Neutrophil (primary cell): ENCODE data around the gene GATAD2B.
A peak's percentile ranks its signal among the peaks of the same experiment; 100 is the strongest.

Source experiments
- H3K27ac ChIP-seq: fragments of 200-600 bp; sonication (generic); 2 replicates; pipeline ENCODE4 v1.5.1; 2016; ENCODE audit warnings: mild to moderate bottlenecking, moderate library complexity
- H3K27me3 ChIP-seq: fragments of 200-600 bp; sonication (generic); 2 replicates; pipeline ENCODE4 v1.6.0; 2016; ENCODE audit warnings: mild to moderate bottlenecking
- H3K36me3 ChIP-seq: fragments of 200-600 bp; sonication (generic); 2 replicates; pipeline ENCODE4 v1.5.1; 2017
- H3K4me1 ChIP-seq, 2 experiments: fragments of 200-600 bp in 1 of 2; sonication (generic) in 1 of 2; 1 replicate in 1 of 2; 2 replicates in 1 of 2; pipeline versions ENCODE4 v1.5.1 to v1.6.1; 2013 to 2016; ENCODE audit warnings: low read depth in 1 of 2, low read length in 1 of 2, mild to moderate bottlenecking in 1 of 2, moderate library complexity in 1 of 2; ENCODE audit not compliant: control insufficient read depth in 1 of 2, insufficient read depth in 1 of 2
- H3K4me3 ChIP-seq, 2 experiments: fragments of 200-600 bp in 1 of 2; sonication (generic) in 1 of 2; 1 replicate in 1 of 2; 2 replicates in 1 of 2; pipeline ENCODE4 v1.5.1; 2013 to 2016; ENCODE audit warnings: low read depth in 1 of 2, low read length in 1 of 2, mild to moderate bottlenecking in 1 of 2, moderate library complexity in 1 of 2
- H3K9me3 ChIP-seq: fragments of 200-600 bp; sonication (generic); 2 replicates; pipeline ENCODE4 v1.5.1; 2016
- TF ChIP-seq, protein P1 (sequence below): fragments of 200-600 bp; sonication (generic); IDR thresholded peaks from 2 replicates; pipeline ENCODE4 v1.5.1; 2016; ENCODE audit warnings: antibody characterized with exemption

Gene GATAD2B

DNA sequence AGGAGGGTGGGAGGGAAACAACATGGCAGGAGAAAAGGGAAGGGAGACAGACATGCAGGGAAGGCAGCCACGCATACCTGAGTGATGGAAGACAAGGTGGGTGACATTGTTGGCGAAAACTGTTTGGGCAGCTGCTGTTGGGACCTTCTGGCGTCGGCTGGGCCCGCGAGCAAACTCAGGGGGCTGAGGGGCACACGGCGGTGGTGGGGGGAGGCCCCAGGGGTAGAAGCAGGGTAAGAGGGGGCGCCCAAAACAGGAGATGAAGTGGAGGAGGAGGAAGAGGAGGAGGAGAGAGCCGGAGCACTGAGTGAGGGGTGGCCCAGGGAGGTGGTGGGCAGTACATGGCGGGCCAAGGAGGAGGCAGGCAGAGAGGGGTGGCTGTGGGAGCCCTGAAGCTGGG, 28.4 kb upstream of the GATAD2B start:
- Histone ChIP-seq H3K4me3 (no peak overlapping the region), H3K4me1 (peaks cover 19 to 24% of the 10 kb centered on the region in 2 experiments), H3K9me3 (no peaks in the 10 kb centered on the region), H3K27me3 (no peaks in the 10 kb centered on the region), H3K27ac (no peak overlapping the region), H3K36me3 (peaks cover 79% of the 10 kb centered on the region)
- TF ChIP-seq, protein P1, sequence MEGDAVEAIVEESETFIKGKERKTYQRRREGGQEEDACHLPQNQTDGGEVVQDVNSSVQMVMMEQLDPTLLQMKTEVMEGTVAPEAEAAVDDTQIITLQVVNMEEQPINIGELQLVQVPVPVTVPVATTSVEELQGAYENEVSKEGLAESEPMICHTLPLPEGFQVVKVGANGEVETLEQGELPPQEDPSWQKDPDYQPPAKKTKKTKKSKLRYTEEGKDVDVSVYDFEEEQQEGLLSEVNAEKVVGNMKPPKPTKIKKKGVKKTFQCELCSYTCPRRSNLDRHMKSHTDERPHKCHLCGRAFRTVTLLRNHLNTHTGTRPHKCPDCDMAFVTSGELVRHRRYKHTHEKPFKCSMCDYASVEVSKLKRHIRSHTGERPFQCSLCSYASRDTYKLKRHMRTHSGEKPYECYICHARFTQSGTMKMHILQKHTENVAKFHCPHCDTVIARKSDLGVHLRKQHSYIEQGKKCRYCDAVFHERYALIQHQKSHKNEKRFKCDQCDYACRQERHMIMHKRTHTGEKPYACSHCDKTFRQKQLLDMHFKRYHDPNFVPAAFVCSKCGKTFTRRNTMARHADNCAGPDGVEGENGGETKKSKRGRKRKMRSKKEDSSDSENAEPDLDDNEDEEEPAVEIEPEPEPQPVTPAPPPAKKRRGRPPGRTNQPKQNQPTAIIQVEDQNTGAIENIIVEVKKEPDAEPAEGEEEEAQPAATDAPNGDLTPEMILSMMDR: no peak

DNA sequence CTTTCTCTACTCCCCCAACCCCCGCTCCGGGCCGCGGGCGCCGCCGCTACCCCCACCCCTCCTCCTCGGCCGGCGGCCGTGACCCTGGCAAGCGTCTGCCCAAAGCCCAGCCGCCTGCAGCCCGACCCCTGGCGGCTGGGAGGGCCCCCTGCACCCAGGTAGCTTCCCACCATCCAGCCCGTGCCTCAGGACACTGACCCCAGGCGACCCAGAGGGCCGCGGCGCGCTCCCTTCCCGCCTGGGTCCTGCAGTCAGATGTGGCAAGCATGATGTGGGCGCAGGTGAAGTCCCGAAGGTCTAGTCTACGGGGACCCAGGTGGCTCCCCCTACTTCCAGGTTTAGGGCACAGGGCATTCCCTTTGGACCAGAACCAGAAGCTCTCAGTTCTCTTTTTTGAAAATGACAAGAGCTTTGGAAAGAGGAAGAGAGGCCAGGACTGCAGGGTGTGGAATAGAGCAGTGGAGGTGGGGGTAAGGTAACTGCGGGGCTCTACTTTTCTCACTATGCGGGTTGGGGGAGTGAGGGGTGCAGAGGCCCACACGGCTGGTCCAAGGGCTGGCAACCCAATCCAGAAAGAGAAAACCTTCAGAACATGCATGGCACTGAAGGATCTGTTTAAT, 24.0 kb upstream of the GATAD2B start, which contains the start of gene DENND4B:
TSS of gene DENND4B (minus strand) at position 97 of the 620 bp plus-strand sequence. CDS start 2,344 bp downstream, outside the sequence.
- Histone ChIP-seq H3K4me3 (peak within 1 kb of the TSS; percentile 75 to 83), H3K4me1 (peaks cover 41 to 44% of the 10 kb centered on the region in 2 experiments), H3K27me3 (no peaks in the 10 kb centered on the region), H3K9me3 (no peaks in the 10 kb centered on the region), H3K36me3 (peaks cover 65% of the 10 kb centered on the region), H3K27ac (peak within 1 kb of the TSS; percentile 100)
- TF ChIP-seq, protein P1: peak; percentile 97

- Histone ChIP-seq H3K27me3 (no peaks in the 10 kb centered on the region), H3K27ac (peak overlapping the region; percentile 100), H3K9me3 (no peaks in the 10 kb centered on the region), H3K4me3 (peak overlapping the region; percentile 75 to 83), H3K36me3 (peaks cover 65% of the 10 kb centered on the region), H3K4me1 (peaks cover 41 to 47% of the 10 kb centered on the region in 2 experiments)
- TF ChIP-seq, protein P1: no peak
Measured at GRCh38 chr1:153945795-153946621, 23.2 kb upstream of the GATAD2B start.

DNA sequence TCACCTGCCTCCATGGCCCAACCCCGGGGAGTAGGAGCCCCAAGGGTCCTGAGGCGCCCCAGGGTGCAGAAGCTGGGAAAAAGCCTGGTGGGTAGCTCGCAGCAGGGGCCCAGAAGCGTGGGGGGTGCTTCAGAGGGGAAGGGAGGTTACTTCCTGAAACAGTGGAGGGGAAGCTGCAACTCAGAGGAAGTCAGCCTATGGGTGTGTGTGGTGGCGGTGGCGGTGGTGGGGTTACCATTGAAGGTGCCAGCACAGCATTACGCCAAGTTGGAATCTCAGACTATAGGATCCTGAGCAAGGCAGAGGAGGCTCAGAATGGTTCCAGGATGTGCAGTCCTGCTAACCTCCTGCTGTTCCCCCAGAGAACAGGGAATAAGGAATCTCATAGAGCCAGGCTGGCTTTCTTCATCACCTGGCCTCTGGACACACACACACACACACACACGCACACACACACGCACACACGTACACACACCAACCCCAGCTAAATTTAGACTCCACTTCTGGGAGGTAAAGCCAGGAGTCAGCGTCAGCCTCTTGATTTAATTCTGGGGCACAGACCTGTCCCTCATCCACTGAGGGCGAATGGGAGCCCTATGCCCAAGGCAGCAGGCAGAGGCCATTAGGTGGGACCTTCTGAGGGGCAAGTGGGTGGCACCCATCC, 22.5 kb upstream of the GATAD2B start:
- Histone ChIP-seq H3K4me1 (peaks cover 41 to 47% of the 10 kb centered on the region in 2 experiments), H3K36me3 (peaks cover 65% of the 10 kb centered on the region), H3K27me3 (no peaks in the 10 kb centered on the region), H3K4me3 (peak overlapping the region; percentile 75 to 83), H3K9me3 (no peaks in the 10 kb centered on the region), H3K27ac (peak overlapping the region; percentile 100)
- TF ChIP-seq, protein P1: peak; percentile 25

DNA sequence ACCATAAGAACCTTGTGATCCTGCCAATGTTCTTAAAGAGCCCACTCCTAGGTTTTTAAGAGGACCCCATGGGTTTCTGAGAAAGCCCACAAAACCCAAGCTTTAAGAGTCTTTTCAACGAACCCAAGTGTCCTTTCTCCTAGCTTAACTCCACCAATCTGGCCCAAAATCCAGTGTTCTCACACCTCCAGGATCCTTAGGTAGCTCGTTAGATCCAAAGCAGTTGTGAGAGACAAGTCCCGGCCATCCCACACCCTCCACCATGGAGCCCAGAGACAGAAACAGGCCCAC, 22.0 kb upstream of the GATAD2B start:
- H3K36me3 ChIP-seq: peaks cover 65% of the 10 kb centered on the region
- no peaks in the 10 kb centered on the region for H3K27me3 ChIP-seq
- H3K27ac ChIP-seq: peak overlapping the region; percentile 100
- TF ChIP-seq, protein P1: no peak
- peaks cover 41 to 47% of the 10 kb centered on the region in 2 experiments for H3K4me1 ChIP-seq
- peak overlapping the region; percentile 75 to 83 for H3K4me3 ChIP-seq
- no peaks in the 10 kb centered on the region for H3K9me3 ChIP-seq
